Right lobe of liver (tissue), 4 donors: ENCODE measurements around the gene GPATCH1.

ENCODE experiments used
- POLR2A ChIP-seq: fragments of 450-650 bp; IDR thresholded peaks from one replicate; pipeline ENCODE4 v1.6.1; 2017; ENCODE audit warnings: antibody characterized with exemption, mild to moderate bottlenecking
- TF ChIP-seq, protein P1 (sequence below), 4 donors: fragments of 200-600 bp in 3 of 4; fragments of 450-650 bp in 1 of 4; IDR thresholded peaks; one replicate each; pipeline versions ENCODE4 v1.5.1 to v1.8.0; 2016 to 2022; ENCODE audit warnings: antibody characterized with exemption in 4 of 4, mild to moderate bottlenecking in 2 of 4
- donor health status: DM: no; HTN: no; CAD: no.
- donor health status: DM: no; HTN: no; CAD: no.
- donor health status: DM: no; HTN: yes; CAD: no.

DNA sequence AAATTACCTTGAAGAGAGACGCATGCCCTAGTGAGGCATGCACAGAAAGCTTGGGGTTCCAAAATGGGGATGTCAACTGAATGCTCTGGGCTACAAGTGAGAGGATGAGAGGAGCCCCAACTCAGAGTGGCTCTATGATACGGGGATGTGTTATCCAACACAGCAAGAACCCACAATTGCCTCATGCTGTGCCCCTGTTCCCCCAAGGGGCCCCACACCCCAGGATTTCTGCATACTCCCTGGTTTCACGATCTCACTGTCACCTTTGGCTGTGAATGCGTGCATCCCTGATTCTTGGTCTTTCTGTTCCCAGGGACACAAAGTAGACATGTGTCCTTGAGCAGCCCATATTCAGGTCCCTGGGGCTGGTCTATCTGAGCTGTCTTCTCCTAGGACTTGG is 80.2 kb downstream of the GPATCH1 start:
- TF ChIP-seq, protein P1, sequence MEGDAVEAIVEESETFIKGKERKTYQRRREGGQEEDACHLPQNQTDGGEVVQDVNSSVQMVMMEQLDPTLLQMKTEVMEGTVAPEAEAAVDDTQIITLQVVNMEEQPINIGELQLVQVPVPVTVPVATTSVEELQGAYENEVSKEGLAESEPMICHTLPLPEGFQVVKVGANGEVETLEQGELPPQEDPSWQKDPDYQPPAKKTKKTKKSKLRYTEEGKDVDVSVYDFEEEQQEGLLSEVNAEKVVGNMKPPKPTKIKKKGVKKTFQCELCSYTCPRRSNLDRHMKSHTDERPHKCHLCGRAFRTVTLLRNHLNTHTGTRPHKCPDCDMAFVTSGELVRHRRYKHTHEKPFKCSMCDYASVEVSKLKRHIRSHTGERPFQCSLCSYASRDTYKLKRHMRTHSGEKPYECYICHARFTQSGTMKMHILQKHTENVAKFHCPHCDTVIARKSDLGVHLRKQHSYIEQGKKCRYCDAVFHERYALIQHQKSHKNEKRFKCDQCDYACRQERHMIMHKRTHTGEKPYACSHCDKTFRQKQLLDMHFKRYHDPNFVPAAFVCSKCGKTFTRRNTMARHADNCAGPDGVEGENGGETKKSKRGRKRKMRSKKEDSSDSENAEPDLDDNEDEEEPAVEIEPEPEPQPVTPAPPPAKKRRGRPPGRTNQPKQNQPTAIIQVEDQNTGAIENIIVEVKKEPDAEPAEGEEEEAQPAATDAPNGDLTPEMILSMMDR (IDR thresholded peaks at IDR 0.05): no peak
- no peak for TF ChIP-seq POLR2A
